Measurements from ENCODE around the gene SLC8A2. TPM values are rescaled to one million over a fixed set of nuclear protein-coding genes. Genes with fewer than 3 reads are reported as not detected.
"Not testable (repeated sequence)": the region's sequence is repeated elsewhere in the genome, so short reads cannot be mapped to it uniquely, and the experiment has no call there.

The SLC8A2 gene
- total RNA-seq, 1 experiment from 2014 or later = not detected

DNA sequence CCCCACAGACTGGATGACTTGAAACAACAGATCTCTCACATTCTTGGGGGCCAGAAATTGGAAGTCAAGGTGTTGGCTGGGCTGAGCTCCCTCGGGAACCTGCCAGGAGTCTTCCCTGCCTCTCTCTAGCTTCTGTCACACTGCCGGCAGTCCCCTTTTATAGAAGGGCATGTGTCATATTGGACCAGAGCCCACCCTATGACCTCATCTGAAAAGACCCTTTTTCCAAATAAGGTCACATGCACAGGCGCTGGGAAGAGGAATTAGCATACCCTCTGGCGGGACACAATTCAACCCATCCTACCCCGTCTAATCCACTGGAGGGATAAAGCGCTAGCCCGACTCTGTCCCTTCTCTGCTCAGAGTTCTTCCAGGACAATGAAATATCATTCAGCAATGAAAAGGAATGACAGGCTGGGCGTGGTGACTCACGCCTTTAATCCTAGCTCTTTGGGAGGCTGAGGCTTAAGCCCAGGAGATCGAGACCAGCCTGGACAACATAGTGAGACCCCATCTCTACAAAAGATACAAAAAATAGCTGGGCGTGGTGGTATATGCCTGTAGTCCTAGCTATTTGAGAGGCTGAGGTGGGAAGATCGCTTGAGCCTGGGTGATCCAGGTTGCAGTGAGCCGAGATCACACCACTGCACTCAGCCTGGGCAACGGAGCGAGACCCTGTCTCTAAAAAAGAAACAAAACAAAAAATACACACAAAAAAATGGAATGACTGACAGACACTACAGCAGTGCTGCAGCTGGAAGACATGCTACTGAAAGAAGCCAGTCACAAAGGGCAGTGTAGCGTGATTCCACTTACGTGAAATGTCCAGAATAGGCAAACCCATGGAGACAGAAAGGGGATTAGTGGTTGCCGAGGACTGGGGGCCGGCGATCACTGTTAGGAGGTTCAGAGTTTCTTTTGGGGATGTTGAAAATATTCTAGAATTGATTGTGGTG, 80.9 kb downstream of the SLC8A2 start:
- no peak for DNase-seq
- no peaks in the 10 kb centered on the region for H3K9me3 ChIP-seq
- no peak overlapping the region for H3K4me3 ChIP-seq
- no peaks in the 10 kb centered on the region for H3K36me3 ChIP-seq
- H3K27me3 ChIP-seq = no peaks in the 10 kb centered on the region

DNA sequence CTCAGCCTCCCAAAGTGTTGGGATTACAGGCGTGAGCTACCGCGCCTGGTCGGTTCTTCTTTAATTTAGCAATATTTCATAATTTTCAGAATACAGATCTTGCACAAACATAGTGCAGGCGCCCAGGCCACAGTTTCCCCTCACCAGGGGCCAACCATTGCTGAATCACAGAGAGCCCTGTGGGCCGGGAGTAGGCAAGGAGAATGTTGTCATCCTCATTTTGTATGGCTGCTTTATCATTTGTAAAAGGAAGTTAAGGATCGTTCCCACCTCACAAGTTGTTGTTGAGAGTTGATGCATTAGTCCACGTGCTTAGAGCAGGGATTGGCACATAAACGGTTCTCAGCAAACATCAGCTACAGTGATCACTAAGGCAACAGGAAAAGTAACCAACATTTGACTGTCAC, 82.5 kb downstream of the SLC8A2 start:
- Histone ChIP-seq H3K9me3 (no peaks in the 10 kb centered on the region), H3K4me3 (no peak overlapping the region), H3K27me3 (no peaks in the 10 kb centered on the region; the same call in 1 of the 2 replicates), H3K36me3 (no peaks in the 10 kb centered on the region)
- DNase-seq = no peak

DNA sequence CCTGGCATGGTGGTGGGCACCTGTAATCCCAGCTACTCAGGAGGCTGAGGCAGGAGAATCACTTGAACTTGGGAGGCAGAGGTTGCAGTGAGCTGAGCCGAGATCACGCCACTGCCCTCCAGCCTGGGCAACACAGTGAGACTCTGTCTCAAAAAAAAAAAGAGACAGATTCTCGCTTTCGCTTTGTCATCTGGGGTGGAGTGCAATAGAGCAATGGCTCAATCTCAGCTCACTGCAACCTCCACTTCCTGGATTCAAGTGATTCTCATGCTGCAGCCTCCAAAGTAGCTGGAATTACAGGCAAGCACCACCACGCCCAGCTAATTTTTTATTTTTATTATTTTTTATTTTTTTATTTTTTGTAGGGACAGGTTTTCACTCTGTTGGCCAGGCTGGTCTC, 83.0 kb downstream of the SLC8A2 start:
- not testable (repeated sequence) for DNase-seq, H3K36me3 ChIP-seq, H3K4me3 ChIP-seq, H3K27me3 ChIP-seq, H3K9me3 ChIP-seq

DNA sequence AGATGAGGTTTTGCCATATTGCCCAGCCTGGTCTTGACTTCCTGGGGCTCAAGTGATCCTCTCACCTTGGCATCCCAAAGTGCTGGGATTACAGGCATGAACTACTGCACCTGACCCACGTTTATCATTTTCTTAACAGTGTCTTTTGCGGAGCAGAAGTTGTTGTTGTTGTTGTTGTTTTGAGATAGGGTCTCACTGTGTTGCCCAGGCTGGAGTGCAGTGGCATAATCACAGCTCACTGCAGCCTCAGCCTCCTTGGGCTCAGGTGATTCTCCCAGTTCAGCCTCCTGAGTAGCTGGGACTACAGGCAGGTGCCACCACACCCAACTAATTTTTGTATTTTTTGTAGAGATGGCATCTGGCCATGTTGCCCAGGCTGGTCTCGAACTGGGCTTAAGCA, 84.1 kb downstream of the SLC8A2 start:
- H3K27me3 ChIP-seq, H3K36me3 ChIP-seq, H3K4me3 ChIP-seq, H3K9me3 ChIP-seq, DNase-seq: not testable (repeated sequence)

DNA sequence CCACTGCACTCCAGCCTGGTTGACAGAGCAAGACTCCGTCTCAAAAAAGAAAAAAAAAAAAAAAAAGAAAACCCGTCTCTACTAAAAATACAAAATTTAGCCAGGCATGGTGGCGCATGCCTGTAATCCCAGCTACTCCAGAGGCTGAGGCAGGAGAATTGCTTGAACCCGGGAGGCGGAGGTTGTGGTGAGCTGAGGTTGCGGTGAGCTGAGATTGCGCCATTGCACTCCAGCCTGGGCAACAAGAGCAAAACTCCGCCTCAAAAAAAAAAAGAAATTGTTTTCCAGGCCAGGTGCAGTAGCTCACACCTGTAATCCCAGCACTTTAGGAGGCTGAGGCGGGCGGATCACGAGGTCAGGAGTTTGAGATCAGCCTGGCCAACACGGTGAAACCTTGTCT, 85.1 kb downstream of the SLC8A2 start:
- H3K36me3 ChIP-seq, DNase-seq, H3K4me3 ChIP-seq, H3K27me3 ChIP-seq, H3K9me3 ChIP-seq: not testable (repeated sequence)

DNA sequence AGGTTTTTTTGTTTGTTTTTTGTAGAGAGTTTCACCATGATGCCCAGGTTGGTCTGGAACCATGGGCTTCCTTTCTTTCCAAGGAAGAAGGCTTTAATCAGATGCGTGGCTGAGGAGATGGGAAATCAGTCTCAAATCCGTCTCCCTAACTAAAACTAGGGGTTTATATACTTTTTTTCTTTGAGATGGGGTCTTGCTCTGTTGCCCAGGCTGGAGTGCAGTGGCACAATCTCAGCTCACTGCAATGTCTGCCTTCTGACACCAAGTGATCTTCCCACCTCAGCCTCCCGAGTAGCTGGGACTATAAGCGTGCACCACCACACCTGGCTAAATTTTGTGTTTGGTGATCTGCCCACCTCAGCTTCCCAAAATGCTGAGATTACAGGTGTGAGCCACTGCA, 87.2 kb downstream of the SLC8A2 start:
- H3K36me3 ChIP-seq = peaks cover 26% of the 10 kb centered on the region
- not testable (repeated sequence) for H3K9me3 ChIP-seq, DNase-seq, H3K27me3 ChIP-seq, H3K4me3 ChIP-seq

DNA sequence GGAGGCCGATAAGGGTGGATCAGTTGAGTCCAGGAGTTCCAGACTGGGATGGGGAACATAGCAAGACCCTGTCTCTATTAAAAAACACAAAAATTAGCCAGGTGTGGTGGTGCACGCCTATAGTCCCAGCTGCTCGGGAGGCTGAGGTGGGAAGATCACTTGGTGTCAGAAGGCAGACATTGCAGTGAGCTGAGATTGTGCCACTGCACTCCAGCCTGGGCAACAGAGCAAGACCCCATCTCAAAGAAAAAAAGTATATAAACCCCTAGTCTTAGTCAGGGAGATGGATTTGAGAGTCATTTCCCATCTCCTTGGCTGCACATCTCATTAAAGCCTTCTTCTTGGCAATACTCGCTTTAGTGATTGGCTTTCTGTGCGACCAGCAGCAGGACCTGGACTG, 87.8 kb downstream of the SLC8A2 start:
- H3K27me3 ChIP-seq, H3K4me3 ChIP-seq, DNase-seq, H3K9me3 ChIP-seq: not testable (repeated sequence)
- H3K36me3 ChIP-seq = peaks cover 29% of the 10 kb centered on the region

DNA sequence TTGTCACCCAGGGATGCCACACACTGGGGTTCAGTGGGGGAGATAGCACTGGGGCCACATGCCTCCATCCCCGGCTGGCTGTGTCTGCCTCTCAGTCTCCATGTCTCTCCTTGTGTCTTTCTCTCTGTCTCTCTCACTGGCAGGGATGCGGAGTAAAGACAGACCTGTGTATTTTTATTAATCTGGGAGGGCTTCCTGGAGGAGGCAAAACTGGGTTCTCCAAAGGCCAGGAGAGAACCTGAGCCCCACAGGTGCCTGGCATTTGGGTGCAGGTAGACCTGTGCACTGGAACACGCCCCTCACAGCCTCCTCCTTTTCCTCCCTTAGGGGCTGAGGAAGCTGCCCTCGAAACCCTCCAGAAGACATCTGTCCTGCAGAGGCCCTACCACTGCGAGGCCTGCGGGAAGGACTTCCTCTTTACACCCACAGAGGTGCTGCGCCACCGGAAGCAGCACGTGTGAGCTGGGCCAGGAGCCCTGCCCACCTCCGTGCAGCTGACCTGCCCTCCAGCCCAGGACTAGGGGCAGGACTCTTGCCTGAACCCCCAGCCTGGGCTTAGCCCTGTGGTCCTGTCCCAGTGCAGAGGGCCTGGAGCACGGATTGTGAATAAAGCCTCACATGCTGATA, 89.9 kb downstream of the SLC8A2 start:
- H3K9me3 ChIP-seq = no peaks in the 10 kb centered on the region
- no peaks in the 10 kb centered on the region; the same call in 1 of the 2 replicates for H3K27me3 ChIP-seq
- H3K4me3 ChIP-seq = no peak overlapping the region
- peaks cover 38% of the 10 kb centered on the region for H3K36me3 ChIP-seq
- no peak for DNase-seq

DNA sequence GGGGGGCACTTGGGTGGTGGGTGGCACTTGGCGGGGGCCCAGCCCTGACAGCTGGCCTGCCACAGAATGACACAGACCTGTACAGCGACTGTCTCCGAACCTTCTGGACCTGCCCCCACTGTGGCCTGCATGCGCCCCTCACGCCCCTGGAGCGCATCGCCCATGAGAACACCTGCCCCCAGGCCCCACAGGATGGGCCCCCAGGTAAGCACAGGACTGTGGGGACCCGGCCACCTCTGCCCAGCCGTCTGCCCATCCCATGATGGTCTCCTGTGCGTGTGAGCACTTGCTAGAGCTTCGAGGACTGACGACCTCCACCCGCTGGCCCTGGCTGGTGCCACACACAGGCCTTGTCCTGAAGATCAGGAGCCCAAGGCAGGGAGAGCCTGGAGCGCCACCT, 90.6 kb downstream of the SLC8A2 start:
- DNase-seq = no peak
- Histone ChIP-seq H3K4me3 (no peak overlapping the region), H3K36me3 (peaks cover 45% of the 10 kb centered on the region)

DNA sequence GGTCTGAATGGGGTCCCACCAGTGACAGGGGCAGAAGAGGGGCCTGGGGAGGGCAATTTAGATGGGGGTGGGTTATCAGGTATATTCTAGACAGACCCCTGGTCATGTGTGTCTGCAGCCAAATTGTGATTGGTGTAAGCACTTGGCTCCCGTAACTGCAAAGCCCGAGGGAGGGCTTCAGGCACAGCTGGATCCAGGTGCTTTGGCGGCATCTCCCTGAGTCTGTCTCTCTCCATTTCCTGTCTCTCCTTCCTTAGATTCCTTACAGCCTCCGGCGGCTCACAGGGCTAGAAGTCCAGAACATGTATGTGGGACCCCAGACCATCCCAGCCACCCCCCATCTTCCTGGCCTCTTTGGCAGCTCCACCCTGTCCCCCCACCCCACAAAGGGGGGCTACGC, 91.1 kb downstream of the SLC8A2 start:
- Histone ChIP-seq H3K36me3 (peaks cover 51% of the 10 kb centered on the region), H3K4me3 (no peak overlapping the region), H3K9me3 (no peaks in the 10 kb centered on the region), H3K27me3 (no peaks in the 10 kb centered on the region; the same call in 1 of the 2 replicates)
- DNase-seq = no peak

More for the DNA sequence above, 90.6 kb downstream of the SLC8A2 start:
- no peaks in the 10 kb centered on the region for H3K9me3 ChIP-seq
- no peaks in the 10 kb centered on the region; the same call in 1 of the 2 replicates for H3K27me3 ChIP-seq

DNA sequence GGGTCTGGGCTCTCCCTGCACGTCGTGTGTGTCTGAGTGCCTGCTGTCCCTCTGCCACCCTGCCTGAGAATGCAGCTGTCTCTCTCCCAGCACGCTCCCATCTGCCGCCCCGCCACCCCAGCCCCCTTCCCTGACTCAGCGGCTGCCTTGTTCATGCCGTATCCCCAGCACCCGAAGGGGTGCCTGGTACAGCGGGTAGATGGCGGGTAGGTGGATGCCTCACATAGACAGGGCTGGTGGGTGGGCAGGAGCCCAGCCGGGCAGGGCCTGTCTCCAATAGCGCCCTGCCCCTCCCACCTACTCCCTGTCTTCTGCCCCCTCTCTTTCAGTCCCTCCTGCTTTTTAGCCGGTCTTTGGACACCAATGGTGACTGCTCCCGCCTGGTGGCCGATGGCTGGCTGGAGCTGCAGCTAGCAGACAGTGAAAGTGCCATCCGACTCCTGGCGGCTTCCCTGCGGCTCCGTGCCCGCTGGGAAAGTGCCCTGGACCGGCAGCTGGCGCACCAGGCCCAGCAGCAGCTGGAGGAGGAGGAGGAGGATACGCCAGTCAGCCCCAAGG, 92.2 kb downstream of the SLC8A2 start:
- Histone ChIP-seq H3K9me3 (no peaks in the 10 kb centered on the region), H3K36me3 (peaks cover 60% of the 10 kb centered on the region), H3K27me3 (no peaks in the 10 kb centered on the region), H3K4me3 (no peak overlapping the region)
- no peak for DNase-seq

DNA sequence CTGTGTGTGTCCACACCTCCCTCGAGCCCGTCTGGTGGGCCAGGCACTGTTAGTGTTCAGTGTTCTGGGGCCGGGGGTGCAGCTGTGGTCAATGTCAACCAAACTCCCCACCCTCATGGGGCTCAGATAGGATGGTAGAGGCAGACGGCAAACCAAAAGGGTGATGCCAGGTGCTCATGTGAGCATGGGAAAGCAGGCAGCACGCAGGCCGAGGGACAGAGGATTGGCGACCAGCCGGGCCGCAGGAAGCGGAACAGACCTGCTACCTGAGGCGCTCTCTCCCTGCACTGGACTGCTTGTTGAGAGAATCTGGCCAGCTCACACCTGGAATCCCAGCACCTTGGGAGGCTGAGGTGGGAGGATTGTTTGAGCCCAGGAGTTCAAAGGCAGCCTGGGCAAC, 93.4 kb downstream of the SLC8A2 start:
- Histone ChIP-seq H3K36me3 (peaks cover 71% of the 10 kb centered on the region), H3K27me3 (no peaks in the 10 kb centered on the region), H3K9me3 (no peaks in the 10 kb centered on the region), H3K4me3 (no peak overlapping the region)
- DNase-seq = no peak

Other genes with a start within 250 kb of the SLC8A2 start
- gene BBC3, start 240.7 kb downstream of the SLC8A2 start, total RNA-seq (2014; rRNA removed; shearing (Covaris generic); ENCODE audit: low replicate concordance) = 14.7 and 38.8 TPM in 2 replicates
- gene CCDC9, start 215.4 kb downstream of the SLC8A2 start, total RNA-seq (2014; rRNA removed; shearing (Covaris generic); ENCODE audit: low replicate concordance) = 17.5 and 22.9 TPM in 2 replicates
- gene INAFM1, start 197.0 kb downstream of the SLC8A2 start, total RNA-seq (2014; rRNA removed; shearing (Covaris generic); ENCODE audit: low replicate concordance) = 5.5 TPM in 1 of 2 replicates, not detected in the other
- not detected in 2 replicates for gene C5AR1, start 162.0 kb downstream of the SLC8A2 start, total RNA-seq (2014; rRNA removed; shearing (Covaris generic); ENCODE audit: low replicate concordance)
- gene C5AR2, start 139.7 kb downstream of the SLC8A2 start, total RNA-seq (2014; rRNA removed; shearing (Covaris generic); ENCODE audit: low replicate concordance) = not detected in 2 replicates
- 18.0 and 25.3 TPM in 2 replicates for gene DHX34, start 122.6 kb downstream of the SLC8A2 start, total RNA-seq (2014; rRNA removed; shearing (Covaris generic); ENCODE audit: low replicate concordance)
- gene MEIS3, start 52.4 kb downstream of the SLC8A2 start, total RNA-seq (2014; rRNA removed; shearing (Covaris generic); ENCODE audit: low replicate concordance) = 0.56 TPM in 1 of 2 replicates, not detected in the other
- 9.1 and 31.0 TPM in 2 replicates for gene KPTN, start 12.3 kb upstream of the SLC8A2 start, total RNA-seq (2014; rRNA removed; shearing (Covaris generic); ENCODE audit: low replicate concordance)
- gene NAPA, start 43.2 kb upstream of the SLC8A2 start, total RNA-seq (2014; rRNA removed; shearing (Covaris generic); ENCODE audit: low replicate concordance) = 141 and 323 TPM in 2 replicates
- gene ZNF541, start 101.3 kb upstream of the SLC8A2 start, total RNA-seq (2014; rRNA removed; shearing (Covaris generic); ENCODE audit: low replicate concordance) = 0.36 and 0.69 TPM in 2 replicates
- 0.10 and 0.52 TPM in 2 replicates for gene BICRA, start 137.2 kb upstream of the SLC8A2 start, total RNA-seq (2014; rRNA removed; shearing (Covaris generic); ENCODE audit: low replicate concordance)
- gene EHD2, start 241.5 kb upstream of the SLC8A2 start, total RNA-seq (2014; rRNA removed; shearing (Covaris generic); ENCODE audit: low replicate concordance) = 15.7 and 25.4 TPM in 2 replicates

Measured in MG63 (cell line).